ENCODE results near the gene ATP5MC3. TPM values are rescaled to one million over a fixed set of nuclear protein-coding genes. Genes with fewer than 3 reads are reported as not detected.

ATP5MC3 gene
- total RNA-seq, 1 experiment from 2014 or later: 287 TPM

DNA sequence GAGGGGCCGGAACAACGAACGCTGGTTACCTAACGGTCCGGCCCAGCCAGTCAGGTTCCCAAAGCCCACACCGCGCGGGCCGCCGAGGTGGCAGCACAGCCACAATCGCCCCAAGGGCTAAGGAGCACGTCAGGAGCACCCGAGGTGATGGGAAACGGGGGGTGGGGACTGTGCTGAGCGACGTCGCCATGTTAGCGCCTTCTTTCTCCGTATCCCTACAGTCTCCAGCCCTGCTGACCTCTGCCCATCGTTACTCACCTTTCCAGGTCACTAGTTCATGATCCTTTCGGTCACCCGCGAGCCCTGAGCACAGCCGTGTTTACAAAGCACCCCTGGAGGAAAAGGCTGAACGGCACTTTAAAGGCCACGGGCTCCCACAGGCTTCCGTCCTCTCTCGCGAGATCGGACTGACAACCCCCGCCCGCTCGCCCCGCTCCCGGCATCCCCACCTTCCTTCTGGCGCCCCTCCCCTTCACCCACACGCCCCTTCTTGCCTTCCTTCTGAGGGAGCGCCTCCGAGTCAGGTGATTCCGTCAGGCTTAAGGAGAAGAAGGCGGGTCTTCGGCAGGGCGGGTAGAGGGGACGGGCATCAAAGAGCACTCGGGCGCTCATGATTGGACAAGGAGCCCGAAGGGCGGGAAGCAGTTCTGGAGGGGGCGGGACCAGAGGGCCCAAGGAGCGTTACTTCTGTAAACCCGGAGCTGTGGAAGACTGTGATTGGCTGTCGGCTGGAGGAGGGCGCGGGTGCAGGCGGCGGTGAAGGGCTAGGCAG lies 13.5 kb downstream of the ATP5MC3 start, which contains the start of gene ATF2:
Gene ATF2 (minus strand): TSS at position 412 of the 772 bp plus-strand sequence. CDS start 31,760 bp downstream, outside the sequence.
- ChIA-PET CTCF (interaction anchor here (0.7 kb wide), 2 partner anchors 10 to 118 kb away, joined by 3 to 4 read pairs; no protein-coding TSS in a partner anchor), POLR2A (interaction anchor here (0.6 to 1.1 kb wide), 3 partner anchors 10 to 396 kb away, joined by 3 to 5 read pairs (median 3); no protein-coding TSS in a partner anchor)
- TF ChIP-seq TCF7L2 (IDR thresholded peaks at IDR 0.05; ENCODE audit: low read depth, low read length) (peak; percentile 94), POLR2AphosphoS5 (IDR thresholded peaks at IDR 0.05; ENCODE audit: low read depth, low read length) (peak; percentile 66; the same call in 1 of the 2 replicates), SIN3A (IDR thresholded peaks at IDR 0.05; ENCODE audit: borderline replicate concordance, insufficient read depth, low read depth, low read length) (peak; percentile 88; the same call in 1 of the 2 replicates)
- TF ChIP-seq, protein P1, sequence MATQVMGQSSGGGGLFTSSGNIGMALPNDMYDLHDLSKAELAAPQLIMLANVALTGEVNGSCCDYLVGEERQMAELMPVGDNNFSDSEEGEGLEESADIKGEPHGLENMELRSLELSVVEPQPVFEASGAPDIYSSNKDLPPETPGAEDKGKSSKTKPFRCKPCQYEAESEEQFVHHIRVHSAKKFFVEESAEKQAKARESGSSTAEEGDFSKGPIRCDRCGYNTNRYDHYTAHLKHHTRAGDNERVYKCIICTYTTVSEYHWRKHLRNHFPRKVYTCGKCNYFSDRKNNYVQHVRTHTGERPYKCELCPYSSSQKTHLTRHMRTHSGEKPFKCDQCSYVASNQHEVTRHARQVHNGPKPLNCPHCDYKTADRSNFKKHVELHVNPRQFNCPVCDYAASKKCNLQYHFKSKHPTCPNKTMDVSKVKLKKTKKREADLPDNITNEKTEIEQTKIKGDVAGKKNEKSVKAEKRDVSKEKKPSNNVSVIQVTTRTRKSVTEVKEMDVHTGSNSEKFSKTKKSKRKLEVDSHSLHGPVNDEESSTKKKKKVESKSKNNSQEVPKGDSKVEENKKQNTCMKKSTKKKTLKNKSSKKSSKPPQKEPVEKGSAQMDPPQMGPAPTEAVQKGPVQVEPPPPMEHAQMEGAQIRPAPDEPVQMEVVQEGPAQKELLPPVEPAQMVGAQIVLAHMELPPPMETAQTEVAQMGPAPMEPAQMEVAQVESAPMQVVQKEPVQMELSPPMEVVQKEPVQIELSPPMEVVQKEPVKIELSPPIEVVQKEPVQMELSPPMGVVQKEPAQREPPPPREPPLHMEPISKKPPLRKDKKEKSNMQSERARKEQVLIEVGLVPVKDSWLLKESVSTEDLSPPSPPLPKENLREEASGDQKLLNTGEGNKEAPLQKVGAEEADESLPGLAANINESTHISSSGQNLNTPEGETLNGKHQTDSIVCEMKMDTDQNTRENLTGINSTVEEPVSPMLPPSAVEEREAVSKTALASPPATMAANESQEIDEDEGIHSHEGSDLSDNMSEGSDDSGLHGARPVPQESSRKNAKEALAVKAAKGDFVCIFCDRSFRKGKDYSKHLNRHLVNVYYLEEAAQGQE (IDR thresholded peaks at IDR 0.05; ENCODE audit: insufficient read depth in 1 of 2, low read depth in 2 of 2, low read length in 1 of 2): no peak
- TF ChIP-seq, protein P2, sequence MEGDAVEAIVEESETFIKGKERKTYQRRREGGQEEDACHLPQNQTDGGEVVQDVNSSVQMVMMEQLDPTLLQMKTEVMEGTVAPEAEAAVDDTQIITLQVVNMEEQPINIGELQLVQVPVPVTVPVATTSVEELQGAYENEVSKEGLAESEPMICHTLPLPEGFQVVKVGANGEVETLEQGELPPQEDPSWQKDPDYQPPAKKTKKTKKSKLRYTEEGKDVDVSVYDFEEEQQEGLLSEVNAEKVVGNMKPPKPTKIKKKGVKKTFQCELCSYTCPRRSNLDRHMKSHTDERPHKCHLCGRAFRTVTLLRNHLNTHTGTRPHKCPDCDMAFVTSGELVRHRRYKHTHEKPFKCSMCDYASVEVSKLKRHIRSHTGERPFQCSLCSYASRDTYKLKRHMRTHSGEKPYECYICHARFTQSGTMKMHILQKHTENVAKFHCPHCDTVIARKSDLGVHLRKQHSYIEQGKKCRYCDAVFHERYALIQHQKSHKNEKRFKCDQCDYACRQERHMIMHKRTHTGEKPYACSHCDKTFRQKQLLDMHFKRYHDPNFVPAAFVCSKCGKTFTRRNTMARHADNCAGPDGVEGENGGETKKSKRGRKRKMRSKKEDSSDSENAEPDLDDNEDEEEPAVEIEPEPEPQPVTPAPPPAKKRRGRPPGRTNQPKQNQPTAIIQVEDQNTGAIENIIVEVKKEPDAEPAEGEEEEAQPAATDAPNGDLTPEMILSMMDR (IDR thresholded peaks at IDR 0.05): no peak
- Histone ChIP-seq H3K36me3 (ENCODE audit: control insufficient read depth, insufficient read depth, low read length) (peaks cover 7% of the 10 kb centered on the region), H3K27me3 (ENCODE audit: control insufficient read depth, insufficient read depth, low read length) (no peaks in the 10 kb centered on the region), H3K27ac (ENCODE audit: low read length) (peak within 1 kb of the TSS; percentile 97), H3K4me3 (ENCODE audit: low read depth in 2 of 2, low read length in 2 of 2) (peak within 1 kb of the TSS; percentile 79 to 99), H3K9me3 (ENCODE audit: control insufficient read depth, insufficient read depth, low read depth, low read length) (no peaks in the 10 kb centered on the region), H3K4me1 (ENCODE audit: control insufficient read depth, insufficient read depth, low read length) (peaks cover 11% of the 10 kb centered on the region)
- ATAC-seq: peak; percentile 96
- in situ Hi-C loops (cut with HindIII; ENCODE audit: low pct_unique_long_range_greater_than_20kb, low sequenced_read_pairs) (no loop called here), intact Hi-C loops (cut with micrococcal nuclease; ENCODE audit: unreplicated experiment) (no loop called here)
- BruUV-seq (replicated peaks): TSS peak; percentile 82
- peak; percentile 97 for DNase-seq (ENCODE audit: low read depth, low spot score)

- DNase-seq (ENCODE audit: low read depth, low spot score) (no peak), ATAC-seq (peak; percentile 8)
- ChIA-PET POLR2A (interaction anchor here (0.7 to 1.2 kb wide), 3 partner anchors 17 to 129 kb away, joined by 3 read pairs; no protein-coding TSS in a partner anchor), CTCF (interaction anchor here (0.7 kb wide), 1 partner anchor 119 kb away, joined by 4 read pairs; no protein-coding TSS in a partner anchor)
- intact Hi-C loops (cut with micrococcal nuclease; ENCODE audit: unreplicated experiment) (no loop called here), in situ Hi-C loops (cut with HindIII; ENCODE audit: low pct_unique_long_range_greater_than_20kb, low sequenced_read_pairs) (no loop called here)
- Histone ChIP-seq H3K4me1 (ENCODE audit: control insufficient read depth, insufficient read depth, low read length) (peaks cover 12% of the 10 kb centered on the region), H3K27me3 (ENCODE audit: control insufficient read depth, insufficient read depth, low read length) (no peaks in the 10 kb centered on the region), H3K9me3 (ENCODE audit: control insufficient read depth, insufficient read depth, low read depth, low read length) (no peaks in the 10 kb centered on the region), H3K4me3 (ENCODE audit: low read depth in 2 of 2, low read length in 2 of 2) (peak overlapping the region; percentile 76 to 99), H3K27ac (ENCODE audit: low read length) (peak overlapping the region; percentile 97), H3K36me3 (ENCODE audit: control insufficient read depth, insufficient read depth, low read length) (peaks cover 7% of the 10 kb centered on the region)
- TF ChIP-seq, protein P1 (IDR thresholded peaks at IDR 0.05; ENCODE audit: insufficient read depth in 1 of 2, low read depth in 2 of 2, low read length in 1 of 2): no peak
- TF ChIP-seq SIN3A (IDR thresholded peaks at IDR 0.05; ENCODE audit: borderline replicate concordance, insufficient read depth, low read depth, low read length): no peak
- TF ChIP-seq, protein P2 (IDR thresholded peaks at IDR 0.05): no peak
- TF ChIP-seq TCF7L2 (IDR thresholded peaks at IDR 0.05; ENCODE audit: low read depth, low read length): no peak
- TF ChIP-seq POLR2AphosphoS5 (IDR thresholded peaks at IDR 0.05; ENCODE audit: low read depth, low read length): no peak
- no TSS peak for BruUV-seq (replicated peaks)
These were observed 14.3 kb downstream of the ATP5MC3 start for GRCh38 chr2:175167076-175167791.
